Measurements from ENCODE around the gene ZNF75A. TPM values are rescaled to one million over a fixed set of nuclear protein-coding genes. Genes with fewer than 3 reads are reported as not detected.
A peak's percentile ranks its signal among the peaks of the same experiment; 100 is the strongest.

The ZNF75A gene
- total RNA-seq, 4 donors from 2014 or later = 36.5 to 61.5 (median 45.7) TPM

- TF ChIP-seq POLR2A (IDR thresholded peaks at IDR 0.05) (no peak), CTCF (IDR thresholded peaks at IDR 0.05) (no peak)
- peak overlapping the region in 1 of 3 donors; percentile 60 for H3K27ac ChIP-seq
- DNase-seq = no peak
- peaks cover 12 to 18% of the 10 kb centered on the region in 2 donors for H3K36me3 ChIP-seq
- no peaks in the 10 kb centered on the region for H3K27me3 ChIP-seq
- WGBS, 2 donors = 55 to 61% methylated on average over 11 of the region's 11 CpGs
- H3K9me3 ChIP-seq = no peaks in the 10 kb centered on the region
- intact Hi-C loops (cut with DNase I) = no loop called here
- H3K4me3 ChIP-seq (replicated peaks in 1 of 3) = peak overlapping the region; percentile 43 to 66 (median 59)
- peaks cover 9 to 12% of the 10 kb centered on the region in 2 donors for H3K4me1 ChIP-seq
These were observed 781 bp downstream of the ZNF75A start for GRCh38 chr16:3306078-3306477.

- 94 to 95% methylated on average over 4 of the region's 4 CpGs for WGBS, 2 donors
- no peak for DNase-seq
- no peaks in the 10 kb centered on the region for H3K27me3 ChIP-seq
- TF ChIP-seq CTCF (IDR thresholded peaks at IDR 0.05) (no peak), POLR2A (IDR thresholded peaks at IDR 0.05) (no peak)
- H3K4me1 ChIP-seq = peaks cover 2 to 5% of the 10 kb centered on the region in 2 donors
- intact Hi-C loops (cut with DNase I) = no loop called here
- no peak overlapping the region for H3K4me3 ChIP-seq (replicated peaks in 1 of 3)
- peaks cover 34 to 50% of the 10 kb centered on the region in 2 donors for H3K36me3 ChIP-seq
- no peak overlapping the region for H3K27ac ChIP-seq
- no peaks in the 10 kb centered on the region for H3K9me3 ChIP-seq
These were observed 6.2 kb downstream of the ZNF75A start for GRCh38 chr16:3311496-3311895.

DNA sequence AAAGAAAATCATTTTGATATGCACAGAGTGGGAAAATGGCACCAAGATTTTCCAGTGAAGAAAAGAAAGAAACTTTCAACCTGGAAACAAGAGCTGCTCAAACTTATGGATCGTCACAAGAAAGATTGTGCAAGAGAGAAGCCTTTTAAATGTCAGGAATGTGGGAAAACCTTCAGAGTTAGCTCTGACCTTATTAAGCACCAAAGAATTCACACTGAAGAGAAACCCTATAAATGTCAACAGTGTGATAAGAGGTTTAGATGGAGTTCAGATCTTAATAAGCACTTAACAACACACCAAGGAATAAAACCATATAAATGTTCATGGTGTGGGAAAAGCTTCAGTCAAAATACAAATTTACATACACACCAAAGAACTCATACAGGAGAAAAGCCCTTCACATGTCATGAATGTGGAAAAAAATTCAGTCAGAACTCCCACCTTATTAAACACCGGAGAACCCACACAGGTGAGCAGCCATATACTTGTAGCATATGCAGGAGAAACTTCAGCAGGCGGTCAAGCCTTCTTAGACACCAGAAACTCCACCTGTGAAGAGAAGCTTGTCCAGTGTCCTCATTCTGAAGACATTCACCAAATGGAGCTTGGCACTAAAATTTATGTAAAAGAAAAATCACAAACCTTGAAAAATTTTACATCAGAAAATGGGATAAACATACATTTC lies 12.2 kb downstream of the ZNF75A start:
- H3K4me3 ChIP-seq (replicated peaks in 1 of 3) = no peak overlapping the region
- H3K27me3 ChIP-seq = no peaks in the 10 kb centered on the region
- TF ChIP-seq POLR2A (IDR thresholded peaks at IDR 0.05) (no peak), CTCF (IDR thresholded peaks at IDR 0.05) (no peak)
- H3K9me3 ChIP-seq = no peaks in the 10 kb centered on the region
- intact Hi-C loops (cut with DNase I) = loop anchor here (5.0 kb wide), 2 partner anchors 65 to 90 kb away; no protein-coding TSS in a partner anchor
- no peak for DNase-seq
- 95 to 96% methylated on average over 3 of the region's 3 CpGs for WGBS, 2 donors
- no peak overlapping the region for H3K27ac ChIP-seq
- peaks cover 39 to 50% of the 10 kb centered on the region in 2 donors for H3K36me3 ChIP-seq
- no peaks in the 10 kb centered on the region for H3K4me1 ChIP-seq

DNA sequence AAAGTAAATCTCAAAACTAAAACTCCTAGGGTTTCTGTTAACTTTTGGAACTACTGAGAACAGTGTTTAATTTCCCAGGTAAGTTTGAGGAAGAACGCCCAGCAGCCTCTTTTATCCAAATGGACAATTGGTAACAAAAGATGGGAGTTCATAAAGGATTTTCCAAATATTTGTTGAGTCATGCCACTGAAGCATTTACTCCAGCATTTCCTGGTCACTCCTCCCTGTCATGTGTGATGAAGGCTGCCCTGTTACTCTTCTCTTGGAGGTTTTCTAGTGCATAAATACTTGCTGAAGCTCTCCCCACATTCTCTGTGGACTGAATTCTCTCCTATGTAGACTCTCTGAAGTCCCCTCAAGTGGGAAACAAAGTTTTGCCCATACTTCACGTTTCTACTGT lies 16.5 kb downstream of the ZNF75A start:
- H3K27ac ChIP-seq = no peak overlapping the region
- H3K4me3 ChIP-seq (replicated peaks in 1 of 3) = no peak overlapping the region
- intact Hi-C loops (cut with DNase I) = no loop called here
- H3K36me3 ChIP-seq = peaks cover 13 to 14% of the 10 kb centered on the region in 2 donors
- TF ChIP-seq POLR2A (IDR thresholded peaks at IDR 0.05) = no peak
- no peak for TF ChIP-seq CTCF (IDR thresholded peaks at IDR 0.05)
- H3K9me3 ChIP-seq = no peaks in the 10 kb centered on the region
- no peaks in the 10 kb centered on the region for H3K4me1 ChIP-seq
- no peak for DNase-seq
- no peaks in the 10 kb centered on the region for H3K27me3 ChIP-seq
- 58 to 76% methylated on average over 2 of the region's 2 CpGs for WGBS, 2 donors

DNA sequence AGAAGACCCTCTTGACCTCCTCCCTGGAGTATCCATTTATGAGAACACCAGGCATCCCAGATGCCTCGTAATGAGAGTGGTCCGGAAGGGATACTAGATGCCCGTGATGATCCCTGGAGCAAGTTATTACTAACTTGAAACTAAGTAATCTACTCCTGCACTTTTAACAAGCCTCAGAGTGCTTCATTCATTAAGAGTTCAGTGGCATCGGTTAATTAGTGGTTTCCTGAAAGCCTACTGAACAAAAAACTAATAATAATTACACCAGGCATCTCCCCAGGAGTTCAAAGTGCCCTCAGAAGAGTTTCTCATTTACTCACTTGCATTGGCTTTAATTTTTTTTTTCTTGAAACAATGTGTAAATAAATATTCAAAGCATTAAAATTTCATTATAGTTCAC lies 22.2 kb downstream of the ZNF75A start:
- intact Hi-C loops (cut with DNase I) = no loop called here
- Histone ChIP-seq H3K36me3 (no peaks in the 10 kb centered on the region), H3K9me3 (no peaks in the 10 kb centered on the region), H3K27ac (no peak overlapping the region), H3K4me1 (no peaks in the 10 kb centered on the region), H3K4me3 (replicated peaks in 1 of 3) (no peak overlapping the region), H3K27me3 (no peaks in the 10 kb centered on the region)
- 79 to 83% methylated on average over 4 of the region's 4 CpGs for WGBS, 2 donors
- TF ChIP-seq CTCF (IDR thresholded peaks at IDR 0.05) = no peak
- no peak for TF ChIP-seq POLR2A (IDR thresholded peaks at IDR 0.05)
- DNase-seq = no peak

All from thyroid gland (tissue), 4 donors.